NCI-H146 treated with DMSO at 0.1 percent for 48 hours (cell line): ENCODE results near the gene NPAS4.
"Not testable (repeated sequence)": the region's sequence is repeated elsewhere in the genome, so short reads cannot be mapped to it uniquely, and the experiment has no call there.

ENCODE experiments used
- DNase-seq: peaks from one replicate; lab custom pipeline; 2025; ENCODE audit not compliant: unreplicated experiment; lab: John Stamatoyannopoulos, UW

NPAS4 gene

GRCh38 chr11:66417000-66417399, 3.8 kb upstream of the NPAS4 start:
- DNase-seq: no peak

- no peak for DNase-seq
Observed at GRCh38 chr11:66418168-66418985, 2.5 kb upstream of the NPAS4 start.

GRCh38 chr11:66418986-66419308, 1.9 kb upstream of the NPAS4 start:
- DNase-seq: no peak

GRCh38 chr11:66419825-66420224, 1.0 kb upstream of the NPAS4 start:
- no peak for DNase-seq

GRCh38 chr11:66421492-66422205, 814 bp downstream of the NPAS4 start:
- no peak for DNase-seq

- DNase-seq: no peak
Observed at GRCh38 chr11:66426314-66426713, 5.5 kb downstream of the NPAS4 start.

GRCh38 chr11:66428933-66429332, 8.1 kb downstream of the NPAS4 start:
- DNase-seq: no peak

GRCh38 chr11:66429983-66430602, 9.3 kb downstream of the NPAS4 start:
- peak; percentile 44 for DNase-seq

- DNase-seq: not testable (repeated sequence)
Observed at GRCh38 chr11:66431287-66431686, 10.5 kb downstream of the NPAS4 start.

GRCh38 chr11:66431871-66432329, 11.1 kb downstream of the NPAS4 start:
- DNase-seq: not testable (repeated sequence)

GRCh38 chr11:66432597-66432996, 11.8 kb downstream of the NPAS4 start:
- no peak for DNase-seq

- DNase-seq: no peak
Observed at GRCh38 chr11:66437979-66438503, 17.2 kb downstream of the NPAS4 start.

- peak; percentile 93 for DNase-seq
Observed at GRCh38 chr11:66438504-66439466, 17.9 kb downstream of the NPAS4 start, which contains the start of gene MRPL11. TSS of gene MRPL11 (minus strand) at chr11:66438848. CDS start at chr11:66438754, 94 bp downstream.

GRCh38 chr11:66440101-66440939, 19.5 kb downstream of the NPAS4 start:
- DNase-seq: peak; percentile 80

GRCh38 chr11:66440940-66441282, 20.1 kb downstream of the NPAS4 start:
- DNase-seq: not testable (repeated sequence)

- DNase-seq: no peak
Observed at GRCh38 chr11:66443602-66444001, 22.8 kb downstream of the NPAS4 start.

GRCh38 chr11:66447012-66447411, 26.2 kb downstream of the NPAS4 start:
- peak; percentile 5 for DNase-seq

- no peak for DNase-seq
Observed at GRCh38 chr11:66448523-66448922, 27.7 kb downstream of the NPAS4 start.

GRCh38 chr11:66450560-66450959, 29.7 kb downstream of the NPAS4 start:
- DNase-seq: no peak

- DNase-seq: no peak
Observed at GRCh38 chr11:66451663-66452062, 30.8 kb downstream of the NPAS4 start.
